ENCODE measurements around the gene ACER3.
"Not testable (repeated sequence)": the region's sequence is repeated elsewhere in the genome, so short reads cannot be mapped to it uniquely, and the experiment has no call there.

The ACER3 gene

GRCh38 chr11:76837696-76838677 lies 22.7 kb upstream of the ACER3 start:
- no peak for DNase-seq

- DNase-seq: no peak
Measured at GRCh38 chr11:76838678-76839068, 22.0 kb upstream of the ACER3 start.

GRCh38 chr11:76839311-76839710 lies 21.4 kb upstream of the ACER3 start:
- DNase-seq: no peak

GRCh38 chr11:76841923-76842452 lies 18.7 kb upstream of the ACER3 start:
- DNase-seq: no peak

GRCh38 chr11:76843907-76844306 lies 16.8 kb upstream of the ACER3 start:
- DNase-seq: no peak

- no peak for DNase-seq
Measured at GRCh38 chr11:76844511-76844910, 16.2 kb upstream of the ACER3 start.

GRCh38 chr11:76845069-76845468 lies 15.6 kb upstream of the ACER3 start:
- DNase-seq: no peak

- no peak for DNase-seq
Measured at GRCh38 chr11:76846441-76846840, 14.3 kb upstream of the ACER3 start.

- no peak for DNase-seq
Measured at GRCh38 chr11:76849376-76849775, 11.3 kb upstream of the ACER3 start.

- DNase-seq: no peak
Measured at GRCh38 chr11:76850130-76850529, 10.6 kb upstream of the ACER3 start.

GRCh38 chr11:76850815-76851214 lies 9.9 kb upstream of the ACER3 start:
- no peak for DNase-seq

GRCh38 chr11:76854709-76855108 lies 6.0 kb upstream of the ACER3 start:
- DNase-seq: no peak

GRCh38 chr11:76855670-76856069 lies 5.0 kb upstream of the ACER3 start:
- not testable (repeated sequence) for DNase-seq

GRCh38 chr11:76856106-76856505 lies 4.6 kb upstream of the ACER3 start:
- no peak for DNase-seq

GRCh38 chr11:76856571-76856970 lies 4.1 kb upstream of the ACER3 start:
- no peak for DNase-seq

- DNase-seq: no peak
Measured at GRCh38 chr11:76857781-76858410, 2.8 kb upstream of the ACER3 start.

GRCh38 chr11:76859708-76860227 lies 950 bp upstream of the ACER3 start:
- DNase-seq: no peak

GRCh38 chr11:76861490-76861953 lies 804 bp downstream of the ACER3 start:
- DNase-seq: no peak

- DNase-seq: not testable (repeated sequence)
Measured at GRCh38 chr11:76862794-76863193, 2.1 kb downstream of the ACER3 start.

- DNase-seq: no peak
Measured at GRCh38 chr11:76863196-76863777, 2.6 kb downstream of the ACER3 start.

- DNase-seq: no peak
Measured at GRCh38 chr11:76872959-76873827, 12.5 kb downstream of the ACER3 start.

GRCh38 chr11:76878014-76878413 lies 17.3 kb downstream of the ACER3 start:
- no peak for DNase-seq
